LNCAP (cell line): ENCODE data around the gene BABAM2.

Source experiments
- TF ChIP-seq, protein P1 (sequence below): fragments of 450-650 bp; IDR thresholded peaks from 2 replicates; pipeline ENCODE4 v1.5.1; 2017; ENCODE audit warnings: mild to moderate bottlenecking

BABAM2 gene

DNA sequence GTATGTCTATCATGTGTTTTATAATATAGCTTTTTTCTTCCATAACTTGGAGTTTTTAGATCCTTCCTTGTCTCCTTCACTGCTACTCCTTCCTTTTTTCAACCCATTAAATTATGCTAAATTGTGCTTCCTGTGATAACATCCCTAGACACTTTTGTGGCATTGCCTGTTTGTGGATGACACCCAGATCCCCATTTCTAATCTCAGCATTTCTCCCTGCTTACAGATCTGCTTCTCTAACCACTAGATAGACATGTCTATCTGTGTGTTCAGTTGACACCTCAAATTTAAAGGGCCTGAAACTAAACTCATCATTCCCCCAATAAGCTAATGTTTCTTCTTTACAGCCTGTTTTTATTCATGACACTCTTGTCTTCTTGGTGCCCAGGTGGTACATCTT lies 244.8 kb downstream of the BABAM2 start:
- TF ChIP-seq, protein P1, sequence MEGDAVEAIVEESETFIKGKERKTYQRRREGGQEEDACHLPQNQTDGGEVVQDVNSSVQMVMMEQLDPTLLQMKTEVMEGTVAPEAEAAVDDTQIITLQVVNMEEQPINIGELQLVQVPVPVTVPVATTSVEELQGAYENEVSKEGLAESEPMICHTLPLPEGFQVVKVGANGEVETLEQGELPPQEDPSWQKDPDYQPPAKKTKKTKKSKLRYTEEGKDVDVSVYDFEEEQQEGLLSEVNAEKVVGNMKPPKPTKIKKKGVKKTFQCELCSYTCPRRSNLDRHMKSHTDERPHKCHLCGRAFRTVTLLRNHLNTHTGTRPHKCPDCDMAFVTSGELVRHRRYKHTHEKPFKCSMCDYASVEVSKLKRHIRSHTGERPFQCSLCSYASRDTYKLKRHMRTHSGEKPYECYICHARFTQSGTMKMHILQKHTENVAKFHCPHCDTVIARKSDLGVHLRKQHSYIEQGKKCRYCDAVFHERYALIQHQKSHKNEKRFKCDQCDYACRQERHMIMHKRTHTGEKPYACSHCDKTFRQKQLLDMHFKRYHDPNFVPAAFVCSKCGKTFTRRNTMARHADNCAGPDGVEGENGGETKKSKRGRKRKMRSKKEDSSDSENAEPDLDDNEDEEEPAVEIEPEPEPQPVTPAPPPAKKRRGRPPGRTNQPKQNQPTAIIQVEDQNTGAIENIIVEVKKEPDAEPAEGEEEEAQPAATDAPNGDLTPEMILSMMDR: no peak

DNA sequence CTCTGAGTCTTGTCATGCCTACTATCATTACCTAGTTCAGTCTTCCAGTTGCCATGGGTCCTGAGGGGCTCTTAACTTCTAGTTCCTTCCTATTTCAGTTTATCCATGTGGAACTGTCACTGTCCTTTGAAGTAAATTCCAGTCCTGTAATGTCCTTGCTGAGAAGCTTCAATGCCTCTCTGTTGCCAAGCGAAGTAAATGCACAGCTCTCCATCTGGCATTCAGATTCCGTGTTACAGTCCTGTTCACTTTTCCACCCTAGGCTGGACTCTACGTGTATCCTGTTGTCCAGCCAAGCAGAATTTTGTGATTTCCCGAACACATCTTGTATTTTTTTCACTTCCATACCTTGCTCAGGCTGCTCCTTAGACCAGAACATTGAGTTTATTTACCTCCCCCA lies 245.3 kb downstream of the BABAM2 start:
- TF ChIP-seq, protein P1: no peak

DNA sequence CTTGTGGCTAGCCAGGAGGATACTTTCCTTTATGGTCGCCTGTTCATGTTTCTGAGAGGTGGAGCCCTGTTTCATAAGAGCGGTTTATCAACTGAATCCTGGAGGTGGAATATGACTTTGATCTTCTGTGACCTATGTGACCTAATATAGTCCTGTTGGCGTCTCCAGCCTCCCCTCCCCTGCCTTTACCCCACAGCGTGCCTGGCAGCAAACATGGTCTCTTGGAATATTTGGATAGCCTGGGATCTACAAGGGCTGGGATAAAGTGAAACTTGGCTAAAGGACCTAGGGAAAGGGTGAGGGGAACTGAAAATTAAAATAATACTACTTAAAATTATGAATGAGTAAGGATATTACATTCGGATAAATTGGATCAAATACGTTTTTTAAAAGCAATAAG lies 246.0 kb downstream of the BABAM2 start:
- TF ChIP-seq, protein P1: no peak

DNA sequence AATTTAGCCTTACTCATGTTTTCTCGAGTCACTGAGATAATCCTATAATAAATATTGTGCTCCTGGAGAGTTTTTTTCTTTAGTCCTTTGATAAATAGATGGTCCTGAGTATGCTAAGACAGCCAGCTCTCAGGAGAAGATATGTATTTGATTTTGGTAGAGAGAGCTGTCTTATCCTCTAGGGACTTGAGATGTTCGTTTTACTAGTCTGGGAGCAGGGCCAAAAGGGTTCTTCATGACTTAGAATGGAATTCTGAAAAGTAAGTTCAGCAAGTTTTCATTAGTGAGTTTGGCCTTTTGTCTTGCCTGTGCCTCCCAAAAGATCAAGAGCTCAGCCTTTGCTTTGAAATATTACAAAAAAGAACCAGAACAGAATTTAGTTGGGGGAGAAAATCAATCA lies 246.7 kb downstream of the BABAM2 start:
- TF ChIP-seq, protein P1: no peak

DNA sequence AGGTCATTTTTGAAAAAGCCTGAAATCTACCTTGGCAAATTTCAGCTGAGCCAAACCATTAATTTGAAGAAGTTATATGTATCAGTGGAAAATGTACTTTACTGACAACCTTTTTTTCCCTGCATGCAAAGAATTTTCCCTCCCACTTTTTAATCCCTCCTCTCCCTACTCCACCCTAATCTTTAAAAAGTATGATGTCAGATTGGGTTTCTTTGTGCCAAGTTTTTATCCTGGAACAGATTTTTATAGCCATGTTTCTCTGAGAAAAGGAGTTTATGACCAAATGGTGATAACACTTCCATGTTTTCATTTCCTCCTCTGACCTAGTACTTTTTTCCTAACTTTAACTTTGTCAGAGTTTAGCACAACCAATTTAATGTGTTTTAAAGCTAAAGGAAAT lies 251.9 kb downstream of the BABAM2 start:
- TF ChIP-seq, protein P1: no peak

DNA sequence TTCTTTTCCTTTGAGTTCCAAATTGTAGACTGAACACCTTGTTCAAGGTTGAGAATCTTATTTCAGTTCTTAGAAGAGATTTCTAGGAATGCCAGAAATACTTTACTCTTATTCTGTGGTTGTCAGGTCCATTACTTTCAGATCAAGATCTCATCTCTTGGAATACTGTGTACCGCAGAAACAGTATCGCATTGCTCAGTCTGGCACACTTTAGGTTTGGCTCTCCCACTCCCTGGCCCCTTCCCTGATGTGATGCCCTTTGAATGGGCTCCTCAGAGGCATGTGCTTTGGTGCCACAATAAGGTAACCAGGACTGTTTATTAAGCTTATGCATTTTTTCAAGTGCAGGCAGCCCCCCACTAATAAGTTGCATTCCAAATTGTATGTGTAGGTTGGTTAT lies 257.5 kb downstream of the BABAM2 start:
- TF ChIP-seq, protein P1: no peak

DNA sequence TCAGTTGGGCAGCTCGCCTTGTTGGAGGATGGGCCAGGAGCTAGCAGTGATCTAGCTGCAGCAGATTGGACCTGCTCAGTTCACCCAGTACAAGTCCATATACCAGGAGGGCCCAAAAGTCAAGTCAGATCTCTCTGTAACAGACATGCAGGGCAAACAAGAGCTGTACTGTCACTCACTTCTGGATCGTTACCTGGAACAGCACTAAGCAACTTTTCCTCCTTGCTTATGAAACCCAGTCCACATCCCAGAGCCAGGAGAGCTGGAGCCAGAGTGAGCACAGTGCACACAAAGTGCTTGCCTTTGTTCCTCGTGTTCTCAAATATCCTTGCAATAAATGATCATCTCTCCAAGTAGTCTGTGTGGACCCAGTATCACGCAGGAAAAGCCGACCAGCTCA lies 258.0 kb downstream of the BABAM2 start:
- TF ChIP-seq, protein P1: no peak

DNA sequence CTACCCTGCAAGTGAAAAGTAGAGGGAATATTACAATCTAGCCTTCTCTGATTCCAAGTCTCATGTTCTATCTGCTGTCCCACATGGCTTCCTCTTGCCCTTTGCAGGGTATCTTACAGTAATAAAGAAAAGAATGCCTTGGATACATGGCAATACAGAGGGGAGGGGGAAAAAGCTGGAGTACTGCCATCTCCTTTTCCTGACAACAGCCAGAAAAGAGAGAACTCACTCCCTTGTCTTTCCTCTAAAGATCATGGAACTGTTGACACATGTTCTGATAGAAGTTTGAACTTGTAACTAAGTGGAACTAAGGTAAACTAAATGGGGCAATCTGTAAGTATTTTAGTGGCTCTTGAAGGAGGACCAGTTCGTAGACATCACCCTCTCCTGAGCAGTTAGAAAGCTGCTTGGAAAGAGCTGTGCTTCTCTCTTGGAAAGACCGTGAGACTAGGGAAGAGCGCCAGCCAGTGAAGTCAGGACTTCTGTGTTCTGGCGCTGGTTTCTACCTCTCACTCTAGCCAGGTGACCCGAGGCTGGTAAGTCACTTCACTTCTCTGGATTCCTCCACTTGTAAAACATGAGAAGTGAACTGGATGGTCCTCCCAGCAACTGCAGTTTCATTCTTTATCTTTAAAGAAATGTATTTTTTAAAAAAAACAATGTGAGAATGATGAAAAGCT lies 259.8 kb downstream of the BABAM2 start:
- TF ChIP-seq, protein P1: no peak
